ENCODE measurements around the gene CEP83.

The CEP83 gene

GRCh38 chr12:94379479-94380113 lies 80.1 kb downstream of the CEP83 start:
- Histone ChIP-seq H3K27me3 (ENCODE audit: low read depth, low read length) (no peaks in the 10 kb centered on the region), H3K9me3 (ENCODE audit: insufficient read depth, low read length) (peaks cover 11% of the 10 kb centered on the region; the same call in 1 of the 2 replicates), H3K4me3 (ENCODE audit: low read length) (peak overlapping the region; percentile 10), H3K27ac (ENCODE audit: low read length) (peak overlapping the region; percentile 75), H3K4me2 (ENCODE audit: low read length) (peak overlapping the region; percentile 52), H4K20me1 (ENCODE audit: insufficient read depth, low read length) (no peaks in the 10 kb centered on the region), H3K9ac (ENCODE audit: low read length) (peak overlapping the region; percentile 27; the same call in 1 of the 2 replicates), H3K79me2 (ENCODE audit: low read length) (no peaks in the 10 kb centered on the region; the same call in 1 of the 2 replicates), H3K4me1 (ENCODE audit: low read length) (peaks cover 43% of the 10 kb centered on the region), H3K36me3 (replicated peaks; ENCODE audit: low read depth, low read length) (peaks cover 27% of the 10 kb centered on the region), H2AFZ (ENCODE audit: low read depth, low read length) (no peak overlapping the region)
- no peak for TF ChIP-seq CTCF (IDR thresholded peaks at IDR 0.05; ENCODE audit: low read depth, low read length)
- no peak for TF ChIP-seq EZH2phosphoT487 (IDR thresholded peaks at IDR 0.05; ENCODE audit: low read depth)

GRCh38 chr12:94377599-94377998 lies 82.1 kb downstream of the CEP83 start:
- H3K36me3 ChIP-seq (replicated peaks; ENCODE audit: low read depth, low read length) = peaks cover 26% of the 10 kb centered on the region

GRCh38 chr12:94374124-94374523 lies 85.5 kb downstream of the CEP83 start:
- H2AFZ ChIP-seq (ENCODE audit: low read depth, low read length) = no peak overlapping the region
- no peak overlapping the region for H3K4me3 ChIP-seq (ENCODE audit: low read length)
- H3K27me3 ChIP-seq (ENCODE audit: low read depth, low read length) = no peaks in the 10 kb centered on the region
- H3K27ac ChIP-seq (ENCODE audit: low read length) = no peak overlapping the region
- H3K9ac ChIP-seq (ENCODE audit: low read length) = no peak overlapping the region
- 0 out of 2 replicates have a peak, but pooled peaks cover 3% of the 10 kb centered on the region for H3K79me2 ChIP-seq (ENCODE audit: low read length)
- no peak overlapping the region for H3K4me2 ChIP-seq (ENCODE audit: low read length)
- H3K4me1 ChIP-seq (ENCODE audit: low read length) = peaks cover 34% of the 10 kb centered on the region
- TF ChIP-seq CTCF (IDR thresholded peaks at IDR 0.05; ENCODE audit: low read depth, low read length) (no peak), EZH2phosphoT487 (IDR thresholded peaks at IDR 0.05; ENCODE audit: low read depth) (no peak)
- H3K9me3 ChIP-seq (ENCODE audit: insufficient read depth, low read length) = no peaks in the 10 kb centered on the region
- H4K20me1 ChIP-seq (ENCODE audit: insufficient read depth, low read length) = no peaks in the 10 kb centered on the region
- peaks cover 33% of the 10 kb centered on the region for H3K36me3 ChIP-seq (replicated peaks; ENCODE audit: low read depth, low read length)

More at GRCh38 chr12:94377599-94377998, 82.1 kb downstream of the CEP83 start:
- no peaks in the 10 kb centered on the region; the same call in 1 of the 2 replicates for H3K79me2 ChIP-seq (ENCODE audit: low read length)
- no peak overlapping the region for H3K9ac ChIP-seq (ENCODE audit: low read length)
- H3K4me3 ChIP-seq (ENCODE audit: low read length) = no peak overlapping the region
- H2AFZ ChIP-seq (ENCODE audit: low read depth, low read length) = no peak overlapping the region
- no peaks in the 10 kb centered on the region for H3K27me3 ChIP-seq (ENCODE audit: low read depth, low read length)
- no peak overlapping the region for H3K4me2 ChIP-seq (ENCODE audit: low read length)
- no peaks in the 10 kb centered on the region for H4K20me1 ChIP-seq (ENCODE audit: insufficient read depth, low read length)
- no peaks in the 10 kb centered on the region for H3K9me3 ChIP-seq (ENCODE audit: insufficient read depth, low read length)
- TF ChIP-seq EZH2phosphoT487 (IDR thresholded peaks at IDR 0.05; ENCODE audit: low read depth) = no peak
- TF ChIP-seq CTCF (IDR thresholded peaks at IDR 0.05; ENCODE audit: low read depth, low read length) = no peak
- H3K4me1 ChIP-seq (ENCODE audit: low read length) = peaks cover 57% of the 10 kb centered on the region
- no peak overlapping the region for H3K27ac ChIP-seq (ENCODE audit: low read length)

GRCh38 chr12:94372461-94372860 lies 87.2 kb downstream of the CEP83 start:
- peak overlapping the region; percentile 85 for H3K27ac ChIP-seq (ENCODE audit: low read length)
- H3K9me3 ChIP-seq (ENCODE audit: insufficient read depth, low read length) = no peaks in the 10 kb centered on the region
- peak overlapping the region; percentile 52 for H3K4me2 ChIP-seq (ENCODE audit: low read length)

More at GRCh38 chr12:94372461-94372860, 87.2 kb downstream of the CEP83 start:
- peaks cover 20% of the 10 kb centered on the region for H3K36me3 ChIP-seq (replicated peaks; ENCODE audit: low read depth, low read length)
- peak overlapping the region; percentile 14; the same call in 1 of the 2 replicates for H3K4me3 ChIP-seq (ENCODE audit: low read length)
- no peaks in the 10 kb centered on the region for H4K20me1 ChIP-seq (ENCODE audit: insufficient read depth, low read length)
- no peaks in the 10 kb centered on the region for H3K27me3 ChIP-seq (ENCODE audit: low read depth, low read length)
- TF ChIP-seq CTCF (IDR thresholded peaks at IDR 0.05; ENCODE audit: low read depth, low read length) (no peak), EZH2phosphoT487 (IDR thresholded peaks at IDR 0.05; ENCODE audit: low read depth) (no peak)
- H3K79me2 ChIP-seq (ENCODE audit: low read length) = 0 out of 2 replicates have a peak, but pooled peaks cover 3% of the 10 kb centered on the region
- H3K9ac ChIP-seq (ENCODE audit: low read length) = peak overlapping the region; percentile 27; the same call in 1 of the 2 replicates
- H2AFZ ChIP-seq (ENCODE audit: low read depth, low read length) = no peak overlapping the region
- peaks cover 26% of the 10 kb centered on the region for H3K4me1 ChIP-seq (ENCODE audit: low read length)
